ENCODE data around the gene PLA2G3.
"Not testable (repeated sequence)": the region's sequence is repeated elsewhere in the genome, so short reads cannot be mapped to it uniquely, and the experiment has no call there.

PLA2G3 gene

GRCh38 chr22:31139866-31140716, at the start of gene PLA2G3:
Gene PLA2G3, minus strand, starts transcription at chr22:31140508. Its CDS starts 154 bp downstream, at chr22:31140354.
- DNase-seq (ENCODE audit: low read depth, low spot score) = peak; percentile 54

- DNase-seq (ENCODE audit: low read depth, low spot score) = no peak
Observed at GRCh38 chr22:31187627-31188026, 47.3 kb upstream of the PLA2G3 start.

DNA sequence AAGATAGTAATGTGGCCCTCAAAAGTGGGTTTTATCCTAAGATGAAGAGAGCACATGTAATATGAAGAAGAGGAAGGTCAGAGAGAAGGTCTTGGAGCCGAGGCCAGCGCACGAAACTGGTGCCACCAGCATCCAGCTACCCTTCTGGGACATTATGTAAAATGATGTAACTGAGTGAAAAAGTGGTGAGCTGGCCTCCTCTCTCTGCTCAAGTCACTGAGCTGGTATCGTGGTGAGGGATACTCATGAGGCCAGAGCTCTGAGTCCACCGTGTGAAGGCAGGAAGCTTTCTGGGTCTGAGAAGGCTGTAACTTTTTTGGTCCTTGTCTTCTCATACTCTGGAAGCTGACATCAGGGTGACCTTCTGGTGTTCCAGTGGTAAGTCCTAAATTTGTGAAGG, 44.7 kb upstream of the PLA2G3 start:
- DNase-seq (ENCODE audit: low read depth, low spot score) = no peak

DNA sequence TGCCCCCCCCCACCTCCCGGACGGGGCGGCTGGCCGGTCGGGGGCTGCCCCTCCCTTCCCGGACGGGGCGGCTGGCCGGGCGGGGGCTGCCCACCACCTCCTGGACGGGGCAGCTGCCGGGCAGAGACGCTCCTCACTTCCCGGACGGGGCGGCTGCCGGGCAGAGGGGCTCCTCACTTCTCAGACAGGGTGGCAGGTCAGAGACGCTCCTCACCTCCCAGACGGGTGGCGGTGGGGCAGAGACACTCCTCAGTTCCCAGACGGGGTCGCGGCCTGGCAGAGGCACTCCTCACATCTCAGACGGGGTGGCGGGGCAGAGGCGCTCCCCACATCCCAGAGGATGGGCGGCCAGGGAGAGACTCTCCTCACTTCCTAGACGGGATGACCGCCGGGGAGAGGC, 43.7 kb upstream of the PLA2G3 start:
- no peak for DNase-seq (ENCODE audit: low read depth, low spot score)

DNA sequence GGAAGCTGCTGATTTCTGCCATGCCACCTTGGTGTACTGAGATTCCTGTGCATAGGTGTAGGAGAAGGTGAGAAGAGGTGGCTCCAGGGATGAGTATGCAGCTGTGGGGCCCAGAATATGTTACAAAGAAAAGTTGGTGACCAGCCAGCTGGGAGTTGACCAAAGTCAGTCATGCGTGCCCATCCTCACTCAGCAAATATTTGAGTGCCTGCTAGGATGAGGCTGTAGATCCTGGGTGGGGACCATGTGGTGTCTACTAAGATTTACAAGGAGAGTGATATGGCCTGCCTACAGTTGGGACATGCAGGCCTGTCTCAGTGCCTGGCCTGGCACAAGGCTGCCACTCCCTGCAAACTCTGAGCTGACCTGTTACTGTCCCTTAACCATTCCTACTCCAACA, 39.0 kb upstream of the PLA2G3 start:
- peak; percentile 64 for DNase-seq (ENCODE audit: low read depth, low spot score)

GRCh38 chr22:31178859-31179258, 38.6 kb upstream of the PLA2G3 start:
- no peak for DNase-seq (ENCODE audit: low read depth, low spot score)

GRCh38 chr22:31177420-31178162, 37.3 kb upstream of the PLA2G3 start:
- DNase-seq (ENCODE audit: low read depth, low spot score) = peak; percentile 95

GRCh38 chr22:31176923-31177322, 36.6 kb upstream of the PLA2G3 start:
- DNase-seq (ENCODE audit: low read depth, low spot score) = no peak

DNA sequence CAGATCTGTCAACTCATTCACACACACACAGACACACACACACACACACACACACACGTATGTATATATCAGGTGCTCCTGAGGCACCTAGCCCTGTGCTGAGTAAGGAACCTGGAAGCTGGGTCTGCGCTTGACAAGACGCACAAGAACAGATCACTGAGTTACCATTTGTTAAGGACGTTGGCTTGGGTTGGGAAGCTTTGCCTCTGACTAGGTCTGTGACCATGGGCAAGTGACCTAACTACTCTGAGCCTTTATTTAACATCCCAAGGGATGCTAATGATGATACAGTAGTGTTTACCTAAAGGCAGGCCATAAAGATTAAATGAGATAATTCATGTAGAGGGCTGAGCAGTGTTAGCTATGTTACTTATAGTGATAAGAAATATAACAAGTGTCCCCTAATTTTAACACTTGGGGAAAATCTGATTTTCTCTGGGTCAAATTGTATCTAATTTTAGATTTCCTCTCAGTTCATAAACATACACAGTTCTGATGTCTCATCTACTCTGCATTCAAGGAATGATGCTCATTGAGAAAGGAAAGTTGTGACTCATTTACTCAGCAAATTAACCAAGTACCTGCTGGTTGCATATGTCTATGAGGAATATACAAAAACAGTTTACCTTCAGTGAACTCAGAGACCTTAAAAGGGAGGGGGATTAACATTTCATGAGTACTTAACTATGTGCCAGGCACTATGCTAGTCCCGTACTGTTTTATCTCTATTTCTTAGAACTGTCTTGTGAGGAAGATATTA, 33.3 kb upstream of the PLA2G3 start:
- DNase-seq (ENCODE audit: low read depth, low spot score) = peak; percentile 79

GRCh38 chr22:31171734-31172133, 31.4 kb upstream of the PLA2G3 start:
- DNase-seq (ENCODE audit: low read depth, low spot score) = not testable (repeated sequence)

DNA sequence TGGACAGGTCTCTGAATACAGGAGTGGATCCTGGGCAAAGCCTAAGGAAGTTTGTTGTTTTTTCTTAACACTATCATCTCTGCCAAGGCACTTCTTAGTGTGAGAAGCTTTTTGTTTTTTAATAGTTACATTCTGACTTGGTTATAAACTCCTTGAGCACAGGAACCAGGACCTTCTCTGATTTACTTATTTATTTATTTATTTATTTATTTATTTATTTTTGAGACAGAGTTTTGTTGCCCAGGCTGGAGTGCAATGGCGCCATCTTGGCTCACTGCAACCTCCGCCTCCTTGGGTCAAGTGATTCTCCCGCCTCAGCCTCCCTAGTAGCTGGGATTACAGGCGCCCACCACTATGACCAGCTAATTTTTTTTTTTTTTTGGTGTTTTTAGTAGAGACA, 30.7 kb upstream of the PLA2G3 start:
- no peak for DNase-seq (ENCODE audit: low read depth, low spot score)

GRCh38 chr22:31162015-31162765, 21.9 kb upstream of the PLA2G3 start:
- DNase-seq (ENCODE audit: low read depth, low spot score) = peak; percentile 11

DNA sequence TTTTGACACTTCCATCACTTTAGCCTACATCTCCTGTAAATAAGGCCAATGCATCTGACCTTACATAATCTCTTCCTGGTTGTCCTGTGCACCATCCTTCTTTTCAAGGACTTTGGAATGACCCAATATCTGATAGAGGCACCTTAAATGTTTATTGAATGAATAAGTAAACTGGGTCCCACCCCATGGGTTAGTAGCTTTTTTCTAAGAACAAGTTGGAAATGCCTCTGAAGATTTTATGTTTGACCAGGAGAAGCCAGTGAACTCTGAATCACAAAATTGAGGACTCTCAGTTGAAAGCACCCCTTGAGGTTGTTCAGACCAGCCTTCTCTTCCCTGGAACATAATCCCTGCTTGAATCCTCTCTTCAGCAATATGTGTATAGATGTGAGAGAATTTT, 21.1 kb upstream of the PLA2G3 start:
- no peak for DNase-seq (ENCODE audit: low read depth, low spot score)

DNA sequence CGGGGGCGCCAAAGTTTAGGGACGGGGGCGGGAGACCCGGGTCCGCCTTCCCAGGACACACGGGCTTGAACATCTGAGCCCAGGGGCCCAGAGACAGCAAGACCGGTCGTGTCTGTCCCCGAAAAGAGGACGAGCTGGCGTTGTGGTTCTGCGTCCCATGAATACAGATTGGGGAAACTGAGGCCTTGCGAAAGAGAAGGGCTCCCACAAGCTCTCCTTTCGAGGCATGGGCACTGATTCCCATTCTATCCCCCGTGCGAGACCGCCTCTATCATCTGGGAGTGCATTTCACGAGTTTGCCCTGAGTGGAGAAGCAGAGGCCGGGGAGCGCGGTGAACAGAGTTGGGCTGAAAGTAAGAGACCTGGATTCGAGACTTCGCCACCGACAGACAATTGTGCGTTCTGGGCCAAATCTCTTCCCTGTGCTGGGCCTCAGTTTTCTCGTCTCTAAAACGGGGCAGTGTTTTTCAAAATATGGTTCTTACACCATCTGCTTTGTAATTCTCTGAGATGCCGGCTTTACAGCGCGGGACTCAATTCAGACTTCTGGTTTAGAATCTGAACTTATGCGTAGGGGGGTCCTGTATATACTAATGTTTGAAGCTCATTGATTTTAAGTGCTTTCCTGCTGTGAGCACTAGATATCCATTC, 20.1 kb upstream of the PLA2G3 start:
- DNase-seq (ENCODE audit: low read depth, low spot score) = peak; percentile 53

GRCh38 chr22:31155422-31155821, 15.1 kb upstream of the PLA2G3 start:
- peak; percentile 24 for DNase-seq (ENCODE audit: low read depth, low spot score)

DNA sequence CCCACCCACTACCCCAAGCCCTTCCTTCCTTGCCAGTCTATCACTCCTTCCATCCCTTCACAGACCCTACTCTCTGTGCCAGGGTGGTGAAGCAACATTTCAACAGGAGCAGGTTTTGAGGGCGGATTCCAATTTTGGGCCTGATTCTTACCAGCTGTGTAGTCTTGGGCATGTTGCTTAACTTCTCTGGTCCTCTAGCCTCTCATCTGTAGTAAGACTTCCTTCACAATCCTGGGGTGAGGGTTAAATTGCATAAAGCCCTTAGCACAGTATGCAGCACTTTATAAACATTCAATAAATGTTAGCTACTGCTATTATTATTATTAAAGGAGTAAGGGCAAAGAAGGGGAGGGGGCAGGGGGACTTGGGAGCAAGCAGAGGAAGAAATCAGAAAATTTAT, 14.7 kb upstream of the PLA2G3 start:
- DNase-seq (ENCODE audit: low read depth, low spot score) = no peak

DNA sequence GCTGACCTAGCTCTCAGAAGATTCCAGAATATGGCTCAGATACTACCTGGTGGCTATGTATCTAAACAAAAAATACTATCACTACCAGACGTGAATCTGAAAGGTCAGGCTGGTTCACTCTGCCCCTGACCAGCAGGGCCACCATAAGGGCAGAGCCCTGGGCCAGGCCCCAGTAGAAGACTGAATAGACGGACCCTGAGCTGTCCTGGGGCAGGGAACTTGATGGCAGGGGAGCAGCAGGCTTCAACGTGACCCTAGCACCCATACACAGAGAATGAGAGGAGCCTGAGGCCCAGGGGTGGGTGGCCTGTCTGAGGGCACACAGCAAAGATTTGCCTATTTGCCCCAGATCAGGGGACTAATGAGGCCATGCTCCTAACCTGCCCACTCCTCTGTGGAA, 13.0 kb upstream of the PLA2G3 start:
- DNase-seq (ENCODE audit: low read depth, low spot score) = no peak

- no peak for DNase-seq (ENCODE audit: low read depth, low spot score)
Observed at GRCh38 chr22:31151872-31152271, 11.6 kb upstream of the PLA2G3 start.

GRCh38 chr22:31150615-31151014, 10.3 kb upstream of the PLA2G3 start:
- DNase-seq (ENCODE audit: low read depth, low spot score) = no peak

DNA sequence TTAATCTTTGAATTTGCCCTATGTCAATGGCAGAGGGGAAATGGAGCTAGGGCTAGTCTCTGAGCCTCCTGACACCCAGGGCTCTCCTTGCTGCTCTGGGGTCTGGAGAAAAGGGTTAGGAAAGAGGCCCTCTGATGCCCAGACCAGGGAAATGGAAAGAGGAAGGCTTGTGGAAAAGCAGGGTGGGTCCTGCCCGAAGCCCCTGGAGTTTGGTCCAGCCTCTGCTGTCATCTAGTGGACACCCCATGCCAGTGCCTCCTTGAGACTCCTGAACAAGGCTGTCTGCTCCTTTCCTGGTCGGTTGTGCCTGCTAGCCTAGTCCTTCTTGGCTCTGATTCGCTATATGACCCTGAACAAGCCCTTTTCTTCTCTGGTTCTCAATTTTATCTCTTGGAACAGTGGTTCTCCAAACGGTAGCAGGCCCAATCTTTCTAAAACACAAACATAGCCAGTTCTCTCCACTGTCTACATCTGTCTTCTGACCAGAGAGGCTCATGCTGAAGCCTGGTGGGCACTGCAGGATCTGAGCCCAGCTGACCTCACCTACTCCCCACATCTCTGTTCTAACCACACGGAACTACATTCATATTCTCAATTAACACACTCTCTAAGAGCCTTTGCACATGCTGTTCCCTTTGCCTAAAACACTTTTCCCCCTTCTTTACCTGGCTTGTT, 8.8 kb upstream of the PLA2G3 start:
- peak; percentile 84 for DNase-seq (ENCODE audit: low read depth, low spot score)

Measured in astrocyte of the hippocampus (primary cell).